B cell (primary cell): ENCODE data around the gene KLHL24. TPM values are rescaled to one million over a fixed set of nuclear protein-coding genes. Genes with fewer than 3 reads are reported as not detected.

Experiments
- ATAC-seq: fragments of 200-7000 bp; cut with Tn5 transposase; one replicate; pipeline ENCODE4 v1.10.0; 2021; ENCODE audit warnings: low read depth, mild to moderate bottlenecking, moderate number of reproducible peaks, moderate library complexity
- CTCF ChIA-PET: fragments of 350-600 bp; sonication (Branson Sonifier 250); formaldehyde crosslinking; loops from one replicate; lab custom pipeline; 2021; ENCODE audit warnings: antibody characterized with exemption, inconsistent platforms; lab: Charles Lee
- POLR2A ChIA-PET: fragments of 350-600 bp; sonication (Branson Sonifier 250); formaldehyde crosslinking; loops from one replicate; lab custom pipeline; 2021; ENCODE audit warnings: antibody characterized with exemption; lab: Charles Lee
- DNase-seq: peaks from one replicate; pipeline ENCODE4 v3.0.0; 2013
- H2AFZ ChIP-seq: 2 replicates; pipeline ENCODE4 v1.6.1; 2012; ENCODE audit warnings: mild to moderate bottlenecking, low read depth, low read length; ENCODE audit not compliant: insufficient read depth, poor library complexity, severe bottlenecking
- H3K27ac ChIP-seq, 2 donors: 1 replicate in 1 of 2; 2 replicates in 1 of 2; pipeline ENCODE4 v1.5.1; 2012 to 2013; ENCODE audit warnings: low read length in 2 of 2, mild to moderate bottlenecking in 2 of 2, moderate library complexity in 1 of 2
- H3K27me3 ChIP-seq, 4 experiments: fragments of 200-600 bp in 1 of 4; sonication (generic) in 1 of 4; replicated peaks in 1 of 4; 1 replicate in 2 of 4; 2 replicates in 2 of 4; pipeline versions ENCODE4 v1.6.1 to v1.7.0; 2013 to 2016; ENCODE audit warnings: low read length in 3 of 4, mild to moderate bottlenecking in 2 of 4, mixed read lengths in 1 of 4, moderate library complexity in 1 of 4; ENCODE audit not compliant: insufficient read depth in 4 of 4, control insufficient read depth in 3 of 4; ENCODE audit errors: control extremely low read depth in 1 of 4
- H3K36me3 ChIP-seq, 2 experiments: replicated peaks in 1 of 2; 1 replicate in 1 of 2; 2 replicates in 1 of 2; pipeline versions ENCODE4 v1.6.1 to v1.7.1; 2013; ENCODE audit warnings: low read length in 1 of 2; ENCODE audit not compliant: insufficient read depth in 2 of 2, control insufficient read depth in 1 of 2; ENCODE audit errors: control extremely low read depth in 1 of 2, extremely low read depth in 1 of 2
- H3K4me1 ChIP-seq, 2 donors: fragments of 200-600 bp in 1 of 2; sonication (generic) in 1 of 2; 1 replicate in 1 of 2; 2 replicates in 1 of 2; pipeline versions ENCODE4 v1.5.1 to v1.6.1; 2013 to 2017; ENCODE audit warnings: low read length in 2 of 2; ENCODE audit not compliant: control insufficient read depth in 2 of 2, insufficient read depth in 2 of 2
- H3K4me2 ChIP-seq: replicated peaks from 2 replicates; pipeline ENCODE3; 2012; ENCODE audit warnings: mild to moderate bottlenecking, low read depth, low read length; ENCODE audit not compliant: poor library complexity, severe bottlenecking
- H3K4me3 ChIP-seq, 5 experiments: fragments of 200-600 bp in 1 of 5; sonication (generic) in 1 of 5; 1 replicate in 3 of 5; 2 replicates in 2 of 5; pipeline versions ENCODE4 v1.5.1 to v1.7.0; 2011 to 2016; ENCODE audit warnings: low read length in 4 of 5, mild to moderate bottlenecking in 4 of 5, low read depth in 2 of 5, control low read depth in 1 of 5, moderate library complexity in 1 of 5; ENCODE audit not compliant: insufficient read depth in 1 of 5; ENCODE audit errors: control extremely low read depth in 1 of 5, extremely low read depth in 1 of 5
- H3K79me2 ChIP-seq: fragments of 200-600 bp; sonication (generic); one replicate; pipeline ENCODE4 v1.6.0; 2016; ENCODE audit warnings: low read length; ENCODE audit not compliant: control insufficient read depth, insufficient read depth
- H3K9ac ChIP-seq: fragments of 200-600 bp; sonication (generic); 2 replicates; pipeline ENCODE4 v1.6.1; 2017; ENCODE audit warnings: mild to moderate bottlenecking, low read length, moderate library complexity
- H3K9me3 ChIP-seq, 3 donors: one replicate each; pipeline versions ENCODE4 v1.6.1 to v1.7.1; 2013; ENCODE audit warnings: low read length in 2 of 3; ENCODE audit not compliant: control insufficient read depth in 2 of 3, insufficient read depth in 1 of 3; ENCODE audit errors: control extremely low read depth in 1 of 3
- H4K20me1 ChIP-seq: 2 replicates; pipeline ENCODE4 v1.6.0; 2012; ENCODE audit warnings: mild to moderate bottlenecking, low read length; ENCODE audit not compliant: insufficient read depth, control insufficient read depth, poor library complexity, severe bottlenecking
- H3K27ac Mint-ChIP-seq: one replicate; pipeline ENCODE4 v1.8.0; 2021; ENCODE audit warnings: mixed read lengths
- H3K27me3 Mint-ChIP-seq: one replicate; pipeline ENCODE4 v1.8.0; 2021; ENCODE audit warnings: mixed read lengths
- H3K4me1 Mint-ChIP-seq: one replicate; pipeline ENCODE4 v1.8.0; 2021; ENCODE audit warnings: mixed read lengths
- H3K4me3 Mint-ChIP-seq: one replicate; pipeline ENCODE4 v1.8.0; 2021; ENCODE audit warnings: mixed read lengths
- H3K9me3 Mint-ChIP-seq: one replicate; pipeline ENCODE4 v1.8.0; 2022; ENCODE audit warnings: mixed read lengths; ENCODE audit not compliant: insufficient read depth
- CTCF ChIP-seq: fragments of 200-600 bp; IDR thresholded peaks from one replicate; pipeline ENCODE4 v1.8.0; 2022; ENCODE audit warnings: antibody characterized with exemption, mild to moderate bottlenecking
- EZH2 ChIP-seq: IDR thresholded peaks from 2 replicates; pipeline ENCODE4 v1.6.1; 2012; ENCODE audit warnings: borderline replicate concordance, low read depth, mild to moderate bottlenecking, moderate library complexity, low read length; ENCODE audit not compliant: insufficient read depth, poor library complexity, severe bottlenecking
- WGBS: methylation state at CpG from one replicate; pipeline ENCODE4 v1.1.5; 2013; ENCODE audit warnings: missing lambda C conversion rate; ENCODE audit not compliant: insufficient coverage; 5-methylcytosine and 5-hydroxymethylcytosine counted together
- intact Hi-C: fragments of 100-400 bp; cut with micrococcal nuclease; formaldehyde crosslinking; loops from one replicate; pipeline ENCODE4 v1.10.0; 2022
- polyA plus RNA-seq: library from polyadenylated mRNA; depleted of rRNA; stranded (reverse); fragments of >200 nt; gene quantifications from 2 replicates; pipeline ENCODE4 v1.2.3, GENCODE V29; 2012
- total RNA-seq, 2 donors: library from RNA; stranded (reverse); fragments of 120-200 nt in 1 of 2; gene quantifications; 1 replicate in 1 of 2; 2 replicates in 1 of 2; pipeline versions ENCODE4 v1.2.3 to v1.2.4, GENCODE V29; 2013 to 2022

Gene KLHL24
- total and polyA plus RNA-seq, 2 donors (not counting 1 experiment from before 2014, with no cell fraction given), result 37.4 to 134 TPM

DNA sequence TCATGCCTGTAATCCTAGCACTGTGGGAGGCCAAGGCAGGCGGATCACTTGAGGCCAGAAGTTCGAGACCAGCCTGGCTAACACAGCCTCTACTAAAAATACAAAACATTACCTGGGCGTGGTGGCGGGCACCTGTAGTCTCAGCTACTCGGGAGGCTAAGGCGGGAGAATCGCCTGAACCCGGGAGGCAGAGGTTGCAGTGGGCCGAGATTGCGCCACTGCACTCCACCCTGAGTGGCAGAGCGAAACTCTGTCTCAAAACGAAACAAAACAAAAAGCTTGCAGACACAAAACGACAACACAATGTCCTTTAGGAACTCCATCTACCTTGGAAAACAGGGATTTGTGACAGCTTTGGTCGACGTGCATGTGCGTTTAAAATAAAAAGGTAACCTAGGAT is 716 bp upstream of the KLHL24 start:
- ChIA-PET POLR2A (interaction anchor here (0.6 to 1.4 kb wide), 6 partner anchors 15 to 185 kb away, joined by 3 to 7 read pairs (median 3); partner anchors contain the start of gene KLHL6), CTCF (interaction anchor here (0.7 to 1.0 kb wide), 2 partner anchors 43 to 842 kb away, joined by 3 to 5 read pairs; partner anchors contain the start of gene ATP11B)
- Mint-ChIP-seq H3K4me3 (peak overlapping the region; percentile 88), H3K9me3 (no peaks in the 10 kb centered on the region), H3K27ac (peak overlapping the region; percentile 90), H3K4me1 (peaks cover 25% of the 10 kb centered on the region), H3K27me3 (no peaks in the 10 kb centered on the region)
- TF ChIP-seq CTCF (no peak), EZH2 (no peak)
- 86% methylated on average over 13 of the region's 16 CpGs for WGBS
- no peak for DNase-seq
- peaks cover 31% of the 10 kb centered on the region for H4K20me1 ChIP-seq
- intact Hi-C loops, result loop anchor here (1.0 kb wide), 1 partner anchor 534 kb away; no protein-coding TSS in a partner anchor
- H3K36me3 ChIP-seq, result peaks cover 2 to 3% of the 10 kb centered on the region in 2 experiments
- peak overlapping the region; percentile 82 for H2AFZ ChIP-seq
- peak overlapping the region; percentile 85 for H3K4me2 ChIP-seq
- peak overlapping the region; percentile 93 for H3K9ac ChIP-seq
- no peaks in the 10 kb centered on the region for H3K9me3 ChIP-seq
- peaks cover 18 to 25% of the 10 kb centered on the region in 2 donors for H3K4me1 ChIP-seq
- H3K79me2 ChIP-seq, result peaks cover 33% of the 10 kb centered on the region
- H3K4me3 ChIP-seq, result peak overlapping the region; percentile 77 to 98 (median 91)
- no peak for ATAC-seq
- H3K27me3 ChIP-seq, result no peaks in the 10 kb centered on the region
- peak overlapping the region; percentile 96 to 99 for H3K27ac ChIP-seq

DNA sequence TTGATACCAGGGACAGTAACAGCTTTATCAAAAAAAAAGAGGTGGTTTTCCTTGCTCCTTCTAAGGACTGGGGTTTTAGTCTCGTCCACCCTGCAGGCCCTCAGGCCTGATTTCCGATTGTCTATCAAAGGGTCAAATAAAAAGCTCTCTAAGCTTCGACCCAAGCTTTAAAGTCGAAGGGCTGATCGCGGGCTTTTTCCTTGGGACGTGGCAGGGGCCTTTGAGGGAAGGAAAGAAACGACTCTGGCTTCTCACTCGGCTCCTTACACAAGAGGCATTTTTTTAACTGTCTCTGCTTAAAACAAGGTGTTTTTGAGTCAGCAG is 354 bp upstream of the KLHL24 start:
- TF ChIP-seq EZH2, result no peak
- TF ChIP-seq CTCF, result no peak
- Histone ChIP-seq H3K27me3 (no peaks in the 10 kb centered on the region), H3K9ac (peak overlapping the region; percentile 93), H3K79me2 (peaks cover 36% of the 10 kb centered on the region), H3K27ac (peak overlapping the region; percentile 96 to 99), H3K36me3 (peaks cover 2 to 3% of the 10 kb centered on the region in 2 experiments), H4K20me1 (peaks cover 35% of the 10 kb centered on the region), H3K9me3 (no peaks in the 10 kb centered on the region), H3K4me1 (peaks cover 18 to 25% of the 10 kb centered on the region in 2 donors), H3K4me3 (peak overlapping the region; percentile 77 to 98 (median 91)), H3K4me2 (peak overlapping the region; percentile 85), H2AFZ (peak overlapping the region; percentile 82)
- H3K27ac Mint-ChIP-seq, result peak overlapping the region; percentile 90
- intact Hi-C loops, result loop anchor here (1.0 kb wide), 1 partner anchor 535 kb away; no protein-coding TSS in a partner anchor
- ChIA-PET POLR2A (interaction anchor here (0.6 to 2.6 kb wide), 7 partner anchors 14 to 185 kb away, joined by 3 to 18 read pairs (median 3); partner anchors contain the start of genes KLHL6 and YEATS2), CTCF (interaction anchor here (0.7 to 1.5 kb wide), 3 partner anchors 43 to 842 kb away, joined by 3 to 6 read pairs (median 5); partner anchors contain the start of gene ATP11B)
- peaks cover 26% of the 10 kb centered on the region for H3K4me1 Mint-ChIP-seq
- H3K4me3 Mint-ChIP-seq, result peak overlapping the region; percentile 88
- DNase-seq (no peak), ATAC-seq (no peak)
- WGBS, result 2% methylated on average over 9 of the region's 9 CpGs
- no peaks in the 10 kb centered on the region for H3K9me3 Mint-ChIP-seq
- no peaks in the 10 kb centered on the region for H3K27me3 Mint-ChIP-seq
